HG02943 (cell line): Measurements from ENCODE around the gene NBEA.
"Not testable (repeated sequence)": the region's sequence is repeated elsewhere in the genome, so short reads cannot be mapped to it uniquely, and the experiment has no call there.

Source experiments
- ATAC-seq: cut with Tn5 transposase; IDR thresholded peaks from one replicate; pipeline ENCODE4 v1.9.1; 2021; ENCODE audit warnings: mild to moderate bottlenecking, low read depth, moderate library complexity; ENCODE audit not compliant: unreplicated experiment

NBEA gene

GRCh38 chr13:34941835-34942731 is at the start of gene NBEA:
NBEA (plus strand) TSS chr13:34942270; CDS start chr13:34942821, 551 bp downstream.
- ATAC-seq = peak; percentile 57

GRCh38 chr13:34894756-34895155 is 47.3 kb upstream of the NBEA start:
- ATAC-seq = no peak

GRCh38 chr13:34897220-34897619 is 44.9 kb upstream of the NBEA start:
- ATAC-seq = no peak

GRCh38 chr13:34899888-34900287 is 42.2 kb upstream of the NBEA start:
- no peak for ATAC-seq

GRCh38 chr13:34900288-34900739 is 41.8 kb upstream of the NBEA start:
- no peak for ATAC-seq

GRCh38 chr13:34901572-34901971 is 40.5 kb upstream of the NBEA start:
- no peak for ATAC-seq

GRCh38 chr13:34911159-34911558 is 30.9 kb upstream of the NBEA start:
- no peak for ATAC-seq

GRCh38 chr13:34913040-34913439 is 29.0 kb upstream of the NBEA start:
- no peak for ATAC-seq

- ATAC-seq = no peak
Measured at GRCh38 chr13:34914416-34914815, 27.7 kb upstream of the NBEA start.

- no peak for ATAC-seq
Measured at GRCh38 chr13:34926508-34926907, 15.6 kb upstream of the NBEA start.

- ATAC-seq = not testable (repeated sequence)
Measured at GRCh38 chr13:34928676-34929075, 13.4 kb upstream of the NBEA start.

- ATAC-seq = no peak
Measured at GRCh38 chr13:34931572-34931971, 10.5 kb upstream of the NBEA start.

- no peak for ATAC-seq
Measured at GRCh38 chr13:34933349-34933748, 8.7 kb upstream of the NBEA start.

- no peak for ATAC-seq
Measured at GRCh38 chr13:34933786-34934185, 8.3 kb upstream of the NBEA start.

GRCh38 chr13:34935841-34936240 is 6.2 kb upstream of the NBEA start:
- ATAC-seq = no peak

GRCh38 chr13:34939771-34940170 is 2.3 kb upstream of the NBEA start:
- no peak for ATAC-seq

- no peak for ATAC-seq
Measured at GRCh38 chr13:34941436-34941834, 635 bp upstream of the NBEA start.

- ATAC-seq = peak; percentile 21
Measured at GRCh38 chr13:34942732-34943435, 814 bp downstream of the NBEA start.

- ATAC-seq = no peak
Measured at GRCh38 chr13:34943436-34944273, 1.6 kb downstream of the NBEA start.

- no peak for ATAC-seq
Measured at GRCh38 chr13:34944274-34944634, 2.2 kb downstream of the NBEA start.

- ATAC-seq = no peak
Measured at GRCh38 chr13:34944751-34945150, 2.7 kb downstream of the NBEA start.
